ENCODE measurements around the gene ADCY5. TPM values are rescaled to one million over a fixed set of nuclear protein-coding genes. Genes with fewer than 3 reads are reported as not detected.

Gene ADCY5
- total RNA-seq, 4 donors from 2014 or later: 0.46 to 3.5 (median 1.3) TPM

GRCh38 chr3:123310741-123311140, 138.1 kb downstream of the ADCY5 start:
- intact Hi-C loops (cut with DNase I; ENCODE audit: low total_unique reads): no loop called here
- H3K4me3 ChIP-seq (ENCODE audit: low read depth, poor library complexity, severe bottlenecking): no peak overlapping the region
- DNase-seq (ENCODE audit: low spot score in 2 of 2): no peak
- 72 to 77% methylated on average over 6 of the region's 6 CpGs for WGBS, 2 donors
- no peak for TF ChIP-seq CTCF (IDR thresholded peaks at IDR 0.05)
- no peak for TF ChIP-seq POLR2A (IDR thresholded peaks at IDR 0.05)

- TF ChIP-seq POLR2A (IDR thresholded peaks at IDR 0.05) (no peak), CTCF (IDR thresholded peaks at IDR 0.05) (no peak)
- DNase-seq (ENCODE audit: low spot score in 2 of 2): no peak
- WGBS, 2 donors: 93 to 95% methylated on average over 8 of the region's 8 CpGs
- intact Hi-C loops (cut with DNase I; ENCODE audit: low total_unique reads): no loop called here
- H3K4me3 ChIP-seq (ENCODE audit: low read depth, poor library complexity, severe bottlenecking): no peak overlapping the region
These were observed 138.7 kb downstream of the ADCY5 start for GRCh38 chr3:123310186-123310585.

- 87 to 88% methylated on average over 5 of the region's 5 CpGs for WGBS, 2 donors
- no peak overlapping the region for H3K4me3 ChIP-seq (ENCODE audit: low read depth, poor library complexity, severe bottlenecking)
- intact Hi-C loops (cut with DNase I; ENCODE audit: low total_unique reads): no loop called here
- TF ChIP-seq CTCF (IDR thresholded peaks at IDR 0.05) (no peak), POLR2A (IDR thresholded peaks at IDR 0.05) (no peak)
- no peak for DNase-seq (ENCODE audit: low spot score in 2 of 2)
These were observed 141.8 kb downstream of the ADCY5 start for GRCh38 chr3:123307064-123307463.

- no peak for DNase-seq (ENCODE audit: low spot score in 2 of 2)
- no peak overlapping the region for H3K4me3 ChIP-seq (ENCODE audit: low read depth, poor library complexity, severe bottlenecking)
- TF ChIP-seq CTCF (IDR thresholded peaks at IDR 0.05): no peak
- TF ChIP-seq POLR2A (IDR thresholded peaks at IDR 0.05): no peak
- intact Hi-C loops (cut with DNase I; ENCODE audit: low total_unique reads): no loop called here
- whole genome bisulfite sequencing, 2 donors: 75 to 82% methylated on average over 2 of the region's 2 CpGs
These were observed 143.7 kb downstream of the ADCY5 start for GRCh38 chr3:123305192-123305591.

- intact Hi-C loops (cut with DNase I; ENCODE audit: low total_unique reads): no loop called here
- H3K4me3 ChIP-seq (ENCODE audit: low read depth, poor library complexity, severe bottlenecking): no peak overlapping the region
- no peak for TF ChIP-seq POLR2A (IDR thresholded peaks at IDR 0.05)
- TF ChIP-seq CTCF (IDR thresholded peaks at IDR 0.05): no peak
- 94 to 95% methylated on average over 14 to 15 of the region's 15 CpGs for WGBS, 2 donors
- no peak for DNase-seq (ENCODE audit: low spot score in 2 of 2)
These were observed 144.8 kb downstream of the ADCY5 start for GRCh38 chr3:123303976-123304560.

GRCh38 chr3:123302961-123303360, 145.9 kb downstream of the ADCY5 start:
- TF ChIP-seq CTCF (IDR thresholded peaks at IDR 0.05) (no peak), POLR2A (IDR thresholded peaks at IDR 0.05) (no peak)
- WGBS, 2 donors: 80 to 82% methylated on average over 9 to 12 of the region's 14 CpGs
- DNase-seq (ENCODE audit: low spot score in 2 of 2): no peak
- intact Hi-C loops (cut with DNase I; ENCODE audit: low total_unique reads): no loop called here
- H3K4me3 ChIP-seq (ENCODE audit: low read depth, poor library complexity, severe bottlenecking): no peak overlapping the region

All from lower leg skin (tissue), 4 donors.